ENCODE data around the gene SFT2D1.

DNA sequence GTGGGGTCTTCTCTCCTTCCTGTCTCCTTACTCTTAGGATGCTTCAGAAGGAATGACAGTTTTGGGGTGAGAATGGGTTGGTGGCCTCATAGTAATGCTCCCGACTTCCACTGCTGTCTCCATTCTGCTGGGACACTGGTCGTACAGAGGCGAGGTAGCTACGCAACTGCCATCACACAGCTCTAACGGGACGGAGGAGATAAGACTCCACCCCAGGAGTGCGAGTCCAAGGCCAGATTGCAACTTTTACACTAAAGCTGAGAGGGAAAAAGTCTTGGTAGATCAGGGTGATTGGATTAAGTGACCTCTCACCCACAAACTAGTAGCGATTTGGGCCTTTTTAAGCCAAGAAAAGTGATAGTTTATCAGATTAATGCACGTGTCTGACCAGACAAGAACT is 32.4 kb downstream of the SFT2D1 start:
- TF ChIP-seq POLR2A (IDR thresholded peaks at IDR 0.05) = no peak
- TF ChIP-seq, protein P1, sequence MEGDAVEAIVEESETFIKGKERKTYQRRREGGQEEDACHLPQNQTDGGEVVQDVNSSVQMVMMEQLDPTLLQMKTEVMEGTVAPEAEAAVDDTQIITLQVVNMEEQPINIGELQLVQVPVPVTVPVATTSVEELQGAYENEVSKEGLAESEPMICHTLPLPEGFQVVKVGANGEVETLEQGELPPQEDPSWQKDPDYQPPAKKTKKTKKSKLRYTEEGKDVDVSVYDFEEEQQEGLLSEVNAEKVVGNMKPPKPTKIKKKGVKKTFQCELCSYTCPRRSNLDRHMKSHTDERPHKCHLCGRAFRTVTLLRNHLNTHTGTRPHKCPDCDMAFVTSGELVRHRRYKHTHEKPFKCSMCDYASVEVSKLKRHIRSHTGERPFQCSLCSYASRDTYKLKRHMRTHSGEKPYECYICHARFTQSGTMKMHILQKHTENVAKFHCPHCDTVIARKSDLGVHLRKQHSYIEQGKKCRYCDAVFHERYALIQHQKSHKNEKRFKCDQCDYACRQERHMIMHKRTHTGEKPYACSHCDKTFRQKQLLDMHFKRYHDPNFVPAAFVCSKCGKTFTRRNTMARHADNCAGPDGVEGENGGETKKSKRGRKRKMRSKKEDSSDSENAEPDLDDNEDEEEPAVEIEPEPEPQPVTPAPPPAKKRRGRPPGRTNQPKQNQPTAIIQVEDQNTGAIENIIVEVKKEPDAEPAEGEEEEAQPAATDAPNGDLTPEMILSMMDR (IDR thresholded peaks at IDR 0.05) = no peak
